ENCODE data around the gene COQ4.

Gene COQ4

DNA sequence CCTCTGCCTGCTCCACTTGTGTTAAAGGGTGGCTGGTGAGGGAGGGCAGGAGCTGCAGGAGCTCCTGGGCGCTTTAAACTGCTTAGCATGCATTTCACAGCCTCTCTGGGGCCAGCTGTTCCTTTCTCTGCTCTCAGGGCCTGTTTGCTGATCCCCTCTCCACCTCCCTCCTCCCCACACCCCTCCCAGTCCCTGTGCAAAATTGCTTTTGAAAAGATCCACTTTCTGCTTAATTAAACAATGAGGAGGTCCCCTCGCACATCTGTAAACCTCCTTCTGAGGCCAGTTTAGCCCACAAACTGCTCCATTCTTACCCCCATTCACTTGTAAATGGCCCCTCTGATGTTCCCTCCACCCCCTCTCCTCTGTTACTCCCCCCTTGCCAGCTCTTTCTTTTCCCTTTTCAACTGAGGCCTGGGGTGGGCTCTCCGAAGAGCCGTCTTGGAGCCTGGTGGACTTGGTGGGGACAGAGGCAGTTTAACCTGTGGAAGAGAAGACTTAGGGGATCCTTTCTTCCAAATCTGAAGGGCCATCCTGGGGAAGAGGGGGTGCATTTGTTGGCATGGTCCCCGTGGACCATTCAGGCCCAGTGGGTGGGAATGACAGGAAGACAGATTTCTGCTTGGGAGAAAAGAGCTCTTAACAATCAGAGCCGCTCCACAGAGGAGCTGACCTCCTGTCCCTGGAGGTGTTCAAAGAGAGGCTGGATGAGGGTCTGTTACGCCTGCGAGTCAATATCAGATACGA is 60.5 kb downstream of the COQ4 start:
- H3K4me3 ChIP-seq (ENCODE audit: control insufficient read depth, low read depth, low read length): no peak overlapping the region
- no peak for DNase-seq (ENCODE audit: low read depth)
- TF ChIP-seq, protein P1, sequence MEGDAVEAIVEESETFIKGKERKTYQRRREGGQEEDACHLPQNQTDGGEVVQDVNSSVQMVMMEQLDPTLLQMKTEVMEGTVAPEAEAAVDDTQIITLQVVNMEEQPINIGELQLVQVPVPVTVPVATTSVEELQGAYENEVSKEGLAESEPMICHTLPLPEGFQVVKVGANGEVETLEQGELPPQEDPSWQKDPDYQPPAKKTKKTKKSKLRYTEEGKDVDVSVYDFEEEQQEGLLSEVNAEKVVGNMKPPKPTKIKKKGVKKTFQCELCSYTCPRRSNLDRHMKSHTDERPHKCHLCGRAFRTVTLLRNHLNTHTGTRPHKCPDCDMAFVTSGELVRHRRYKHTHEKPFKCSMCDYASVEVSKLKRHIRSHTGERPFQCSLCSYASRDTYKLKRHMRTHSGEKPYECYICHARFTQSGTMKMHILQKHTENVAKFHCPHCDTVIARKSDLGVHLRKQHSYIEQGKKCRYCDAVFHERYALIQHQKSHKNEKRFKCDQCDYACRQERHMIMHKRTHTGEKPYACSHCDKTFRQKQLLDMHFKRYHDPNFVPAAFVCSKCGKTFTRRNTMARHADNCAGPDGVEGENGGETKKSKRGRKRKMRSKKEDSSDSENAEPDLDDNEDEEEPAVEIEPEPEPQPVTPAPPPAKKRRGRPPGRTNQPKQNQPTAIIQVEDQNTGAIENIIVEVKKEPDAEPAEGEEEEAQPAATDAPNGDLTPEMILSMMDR (conservative IDR thresholded peaks at IDR 0.05; ENCODE audit: control insufficient read depth, insufficient read depth, low read depth, low read length): no peak

Measured in fibroblast of mammary gland (primary cell).